ENCODE measurements around the gene DUSP16.
A peak's percentile ranks its signal among the peaks of the same experiment; 100 is the strongest.

DUSP16 gene

GRCh38 chr12:12433203-12433731 lies 129.4 kb downstream of the DUSP16 start:
- no peak for DNase-seq

- peak; percentile 38 for DNase-seq
Observed at GRCh38 chr12:12432364-12432763, 130.3 kb downstream of the DUSP16 start.

GRCh38 chr12:12428961-12429657 lies 133.6 kb downstream of the DUSP16 start:
- no peak for DNase-seq

GRCh38 chr12:12428047-12428446 lies 134.6 kb downstream of the DUSP16 start:
- no peak for DNase-seq

- DNase-seq = no peak
Observed at GRCh38 chr12:12427568-12427967, 135.1 kb downstream of the DUSP16 start.

GRCh38 chr12:12425616-12426015 lies 137.0 kb downstream of the DUSP16 start:
- DNase-seq = no peak

- no peak for DNase-seq
Observed at GRCh38 chr12:12425001-12425400, 137.7 kb downstream of the DUSP16 start.

All from NCI-H2029 treated with DMSO at 0.1 percent for 48 hours (cell line).